Ovary (tissue), 3 donors: ENCODE data around the gene ACVRL1.

Source experiments
- CTCF ChIP-seq, 3 donors: fragments of 450-650 bp in 2 of 3; fragments of 200-600 bp in 1 of 3; IDR thresholded peaks; one replicate each; pipeline versions ENCODE4 v1.5.1 to v1.8.0; 2016 to 2022; ENCODE audit warnings: antibody characterized with exemption in 3 of 3, mild to moderate bottlenecking in 1 of 3
- POLR2A ChIP-seq: fragments of 450-650 bp; IDR thresholded peaks from one replicate; pipeline ENCODE4 v1.6.1; 2017; ENCODE audit warnings: antibody characterized with exemption, mild to moderate bottlenecking, moderate library complexity
- donor health status: DM: no; HTN: no; CAD: no.

- no peak for TF ChIP-seq POLR2A
- TF ChIP-seq CTCF (IDR thresholded peaks at IDR 0.05), result no peak
Observed at GRCh38 chr12:51926064-51926632, 18.8 kb downstream of the ACVRL1 start.
